ENCODE measurements around the gene DLEC1. TPM values are rescaled to one million over a fixed set of nuclear protein-coding genes. Genes with fewer than 3 reads are reported as not detected.

The DLEC1 gene
- total RNA-seq = 0.08 TPM
- long read RNA-seq = 0 reads

GRCh38 chr3:38039101-38039898 is at the start of gene DLEC1:
Gene DLEC1, plus strand, starts transcription at chr3:38039208. Its CDS starts 18 bp downstream, at chr3:38039226.
- DNase-seq (ENCODE audit: missing footprints) = peak; percentile 91
- peak; percentile 74 for ATAC-seq
- intact Hi-C loops (cut with DNase I) = no loop called here

DNA sequence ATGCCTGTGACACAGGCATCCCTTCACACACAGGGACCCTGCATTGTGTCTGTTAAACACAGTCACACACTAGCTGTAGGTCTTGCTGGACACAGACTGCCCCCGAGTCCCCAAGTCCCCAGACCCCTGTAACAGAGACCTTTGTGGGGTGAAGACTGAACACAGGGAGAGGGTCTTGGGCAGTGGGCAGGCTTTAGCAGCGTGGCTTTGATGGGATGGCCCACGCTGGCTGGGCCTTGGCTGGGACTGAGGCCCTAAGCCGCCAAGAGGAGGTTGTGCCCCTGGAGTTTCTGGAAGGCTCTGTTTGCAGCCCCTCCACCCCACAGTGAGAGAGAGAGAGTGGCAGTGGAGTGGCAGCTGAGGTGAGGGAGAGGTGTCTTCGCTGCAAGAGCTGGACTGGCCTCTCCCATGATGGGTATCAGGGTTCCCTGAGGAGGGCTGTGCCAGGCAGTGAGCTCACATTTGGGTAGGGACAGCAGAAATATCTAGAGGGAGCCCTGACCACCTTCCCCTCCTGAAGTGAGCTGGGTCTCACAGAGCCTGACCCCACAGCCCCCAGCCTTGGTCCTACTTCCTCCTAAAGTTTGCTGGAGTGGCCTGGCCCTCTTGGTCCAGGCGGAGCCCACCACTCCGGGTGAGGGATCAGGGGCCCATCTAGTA is 49.1 kb upstream of the DLEC1 start:
- no peak for ATAC-seq
- DNase-seq (ENCODE audit: missing footprints) = no peak
- intact Hi-C loops (cut with DNase I) = no loop called here

- intact Hi-C loops (cut with DNase I) = no loop called here
- DNase-seq (ENCODE audit: missing footprints) = no peak
- no peak for ATAC-seq
Measured at GRCh38 chr3:37990527-37990926, 48.5 kb upstream of the DLEC1 start, which contains the start of gene VILL. Gene VILL, plus strand, starts transcription at chr3:37990786. Its CDS starts 2,887 bp downstream, at chr3:37993673.

GRCh38 chr3:37991109-37991508 is 47.9 kb upstream of the DLEC1 start:
- no peak for ATAC-seq
- DNase-seq (ENCODE audit: missing footprints) = no peak
- intact Hi-C loops (cut with DNase I) = no loop called here

GRCh38 chr3:37991823-37992222 is 47.2 kb upstream of the DLEC1 start:
- no peak for DNase-seq (ENCODE audit: missing footprints)
- intact Hi-C loops (cut with DNase I) = no loop called here
- no peak for ATAC-seq

DNA sequence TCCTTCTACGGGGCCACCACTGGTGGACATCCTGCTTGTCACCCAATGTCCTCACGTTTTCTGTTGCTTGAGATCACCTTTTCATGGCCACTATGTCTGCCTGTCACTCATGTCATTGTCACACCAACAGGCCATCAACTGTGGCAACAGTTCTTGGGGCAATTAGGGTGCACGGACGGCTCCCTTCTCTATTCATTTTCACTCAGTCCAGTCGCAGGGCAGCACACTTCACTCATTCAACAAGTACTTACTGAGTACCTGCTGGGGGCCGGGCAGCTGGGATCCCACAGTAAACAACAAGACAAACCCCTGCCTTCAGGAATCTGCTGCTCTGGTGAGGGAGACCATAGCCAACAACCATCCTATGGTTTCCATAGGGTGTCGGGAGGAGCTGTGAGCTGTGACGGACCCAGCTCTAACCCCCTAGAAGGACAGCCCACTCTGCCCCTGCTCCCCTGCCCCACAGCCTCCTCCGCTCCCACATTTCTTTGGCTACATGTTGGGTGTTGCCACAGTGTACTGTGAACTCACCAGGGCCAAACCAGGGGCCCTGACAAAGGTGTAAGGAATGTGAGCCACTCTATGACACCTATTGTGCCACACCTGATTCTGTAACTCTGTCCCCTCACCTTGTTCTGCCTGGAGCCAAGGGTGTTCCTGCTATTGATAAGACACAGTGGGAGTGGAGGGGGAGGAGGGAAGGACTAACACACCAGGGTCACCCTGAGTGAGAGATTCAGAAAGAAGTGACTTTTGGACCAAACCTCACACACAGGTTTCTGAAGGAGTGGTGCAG is 46.5 kb upstream of the DLEC1 start:
- no peak for DNase-seq (ENCODE audit: missing footprints)
- no peak for ATAC-seq
- intact Hi-C loops (cut with DNase I) = no loop called here

DNA sequence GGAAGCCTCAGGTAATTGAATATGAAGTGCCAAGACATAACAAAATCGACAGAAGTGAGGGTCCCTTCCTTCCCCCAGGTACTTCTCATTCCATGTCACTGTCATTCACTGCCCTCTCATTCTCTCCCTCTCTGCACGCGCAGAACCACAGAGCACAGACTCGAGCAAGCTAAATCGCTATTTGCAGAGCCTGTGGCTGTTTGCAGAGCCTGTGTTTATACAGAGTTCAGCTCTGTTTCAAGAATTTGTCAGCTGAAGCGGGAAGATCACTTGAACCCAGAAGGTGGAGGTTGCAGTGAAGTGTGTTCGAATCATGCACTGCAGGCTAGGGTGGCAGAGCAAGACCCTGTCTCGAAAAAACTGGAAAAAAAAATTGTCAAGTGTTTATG is 45.9 kb upstream of the DLEC1 start:
- intact Hi-C loops (cut with DNase I) = no loop called here
- ATAC-seq (no peak), DNase-seq (ENCODE audit: missing footprints) (no peak)

DNA sequence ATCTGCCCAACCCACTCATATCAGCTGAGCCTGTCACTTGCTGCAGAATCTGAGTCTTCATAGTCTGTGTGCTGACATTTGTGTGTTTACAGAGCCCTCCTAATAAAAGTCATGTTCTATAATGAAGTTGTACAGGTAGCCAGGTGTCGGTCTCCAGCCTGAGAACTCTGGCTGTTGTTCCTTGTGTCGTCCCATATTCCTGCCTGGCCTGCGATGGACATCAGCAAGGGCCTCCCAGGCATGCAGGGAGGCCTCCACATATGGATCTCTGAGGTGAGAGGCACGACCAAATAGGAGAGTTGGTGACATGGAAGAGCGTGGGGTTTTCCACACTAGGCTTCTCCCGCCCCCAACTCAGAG is 45.6 kb upstream of the DLEC1 start:
- DNase-seq (ENCODE audit: missing footprints) = no peak
- intact Hi-C loops (cut with DNase I) = no loop called here
- no peak for ATAC-seq

DNA sequence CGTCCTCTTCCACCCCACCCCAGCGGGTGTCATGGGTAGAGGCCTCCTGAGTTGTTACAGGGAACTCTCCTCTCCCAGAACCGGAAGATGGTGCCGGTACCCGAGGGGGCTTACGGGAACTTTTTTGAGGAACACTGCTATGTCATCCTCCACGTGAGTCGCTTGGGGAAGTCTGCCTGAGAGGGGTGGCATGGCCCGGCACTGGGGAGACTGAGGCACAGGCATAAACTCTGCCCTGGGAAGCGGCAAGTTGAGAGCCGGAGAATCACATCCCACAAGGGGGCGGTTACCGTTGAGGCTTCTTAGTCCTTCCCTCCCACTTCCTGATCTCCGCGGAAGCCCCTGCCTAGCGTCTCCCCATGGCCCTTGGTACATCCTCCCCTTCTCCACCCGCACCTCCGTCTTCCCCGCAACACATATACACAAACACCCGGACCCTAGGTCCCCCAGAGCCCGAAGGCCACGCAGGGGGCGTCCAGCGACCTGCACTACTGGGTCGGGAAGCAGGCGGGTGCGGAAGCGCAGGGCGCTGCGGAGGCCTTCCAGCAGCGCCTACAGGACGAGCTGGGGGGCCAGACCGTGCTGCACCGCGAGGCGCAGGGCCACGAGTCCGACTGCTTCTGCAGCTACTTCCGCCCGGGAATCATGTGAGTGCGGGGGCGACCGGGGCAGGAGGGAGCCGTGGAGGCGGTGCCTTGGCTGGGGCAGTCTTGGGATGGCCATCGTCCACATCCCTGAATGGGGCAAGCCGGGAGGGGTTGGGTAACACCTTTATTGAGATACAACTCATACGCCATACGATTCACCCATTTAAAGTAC is 45.0 kb upstream of the DLEC1 start:
- ATAC-seq (peak; percentile 61), DNase-seq (ENCODE audit: missing footprints) (peak; percentile 87)
- intact Hi-C loops (cut with DNase I) = no loop called here

DNA sequence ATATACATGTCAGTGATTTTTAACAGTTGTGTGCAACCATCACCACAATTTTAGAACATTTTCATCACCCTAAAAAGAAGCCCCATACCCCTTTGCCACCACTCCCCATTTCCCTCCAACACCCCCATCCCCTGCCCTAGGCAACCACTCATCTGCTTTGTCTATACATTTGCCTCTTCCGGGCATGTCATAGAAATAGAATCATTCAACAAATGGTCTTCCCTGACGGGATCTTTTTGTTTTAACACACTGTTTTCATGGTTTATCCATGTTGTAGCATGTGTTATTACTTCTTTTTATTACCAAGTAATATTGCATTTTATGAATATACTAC is 44.4 kb upstream of the DLEC1 start:
- DNase-seq (ENCODE audit: missing footprints) = no peak
- no peak for ATAC-seq
- intact Hi-C loops (cut with DNase I) = no loop called here

GRCh38 chr3:37995652-37996641 is 43.1 kb upstream of the DLEC1 start:
- intact Hi-C loops (cut with DNase I) = no loop called here
- ATAC-seq = no peak
- no peak for DNase-seq (ENCODE audit: missing footprints)

GRCh38 chr3:37996785-37997301 is 42.2 kb upstream of the DLEC1 start:
- intact Hi-C loops (cut with DNase I) = no loop called here
- ATAC-seq (peak; percentile 17), DNase-seq (ENCODE audit: missing footprints) (no peak)

GRCh38 chr3:37997342-37997741 is 41.7 kb upstream of the DLEC1 start:
- intact Hi-C loops (cut with DNase I) = no loop called here
- DNase-seq (ENCODE audit: missing footprints) (no peak), ATAC-seq (no peak)

DNA sequence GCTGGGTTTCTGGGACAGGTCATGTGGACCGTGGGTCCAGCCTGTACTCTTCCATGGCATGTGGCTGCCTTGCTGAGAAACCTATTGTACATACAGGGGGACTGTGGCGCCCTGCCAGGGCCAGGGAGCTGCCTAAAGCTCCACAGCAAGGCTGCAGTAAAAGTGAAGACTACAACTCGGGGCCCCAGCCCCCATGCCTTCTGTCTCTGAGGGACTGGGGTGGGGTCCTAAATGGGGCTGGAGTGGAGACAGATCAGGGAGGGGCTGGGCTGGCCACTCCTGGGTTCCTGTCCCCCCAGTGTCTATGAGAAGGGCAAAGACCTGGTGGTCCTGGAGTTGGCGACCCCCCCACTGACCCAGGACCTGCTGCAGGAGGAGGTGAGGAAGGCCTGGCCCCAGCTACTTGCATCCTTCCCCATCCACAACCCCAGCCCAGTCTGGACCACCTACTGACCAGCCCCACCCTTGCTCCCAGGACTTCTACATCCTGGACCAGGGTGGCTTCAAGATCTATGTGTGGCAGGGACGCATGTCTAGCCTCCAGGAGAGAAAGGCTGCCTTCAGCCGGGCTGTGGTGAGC is 41.1 kb upstream of the DLEC1 start:
- no peak for DNase-seq (ENCODE audit: missing footprints)
- intact Hi-C loops (cut with DNase I) = no loop called here
- no peak for ATAC-seq

GRCh38 chr3:37999836-38000235 is 39.2 kb upstream of the DLEC1 start:
- DNase-seq (ENCODE audit: missing footprints) (no peak), ATAC-seq (no peak)
- intact Hi-C loops (cut with DNase I) = loop anchor here (10.0 kb wide), 1 partner anchor 475 kb away; no protein-coding TSS in a partner anchor

DNA sequence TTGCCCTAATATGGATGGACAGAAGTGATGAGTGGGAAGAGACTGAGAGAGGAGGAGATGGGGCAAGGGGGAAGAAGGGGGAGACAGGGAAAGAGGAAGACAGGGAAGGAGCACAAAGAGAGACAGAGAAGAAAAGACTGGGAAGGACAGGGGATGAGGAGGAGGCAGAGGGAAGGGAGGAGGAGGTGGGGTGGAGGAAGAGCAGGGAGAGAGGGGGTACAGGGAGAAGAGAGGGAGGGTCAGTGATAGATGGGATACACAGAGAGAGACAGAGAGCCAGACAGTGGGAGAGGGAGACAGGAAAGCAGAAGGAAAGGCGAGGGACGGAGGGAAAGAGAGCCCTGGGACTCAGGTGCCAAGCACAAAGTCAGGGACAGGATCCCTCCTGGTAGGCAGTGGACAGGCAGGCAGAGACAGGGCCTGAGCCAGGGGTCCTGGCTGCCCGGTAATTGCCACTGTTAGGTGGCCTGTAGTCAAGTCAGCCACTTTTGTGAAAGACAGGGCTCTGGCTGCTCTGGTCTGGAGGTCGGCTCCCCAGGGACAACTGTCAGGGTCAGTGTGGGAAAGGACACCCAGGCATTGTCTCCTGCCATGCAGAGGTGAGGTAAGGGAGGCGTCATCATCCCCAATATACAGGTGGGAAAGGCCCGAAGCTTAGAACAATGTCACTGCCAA is 38.6 kb upstream of the DLEC1 start:
- intact Hi-C loops (cut with DNase I) = loop anchor here (10.0 kb wide), 1 partner anchor 474 kb away; no protein-coding TSS in a partner anchor
- ATAC-seq (no peak), DNase-seq (ENCODE audit: missing footprints) (no peak)

Measured in Right ventricle myocardium inferior (tissue), 1 donor.